Fibroblast of peridontal ligament (primary cell): ENCODE results near the gene TGFB2.

Experiments used
- DNase-seq: peaks from one replicate; pipeline ENCODE4 v3.0.0-alpha.2; 2010; ENCODE audit errors: extremely low read depth

TGFB2 gene

DNA sequence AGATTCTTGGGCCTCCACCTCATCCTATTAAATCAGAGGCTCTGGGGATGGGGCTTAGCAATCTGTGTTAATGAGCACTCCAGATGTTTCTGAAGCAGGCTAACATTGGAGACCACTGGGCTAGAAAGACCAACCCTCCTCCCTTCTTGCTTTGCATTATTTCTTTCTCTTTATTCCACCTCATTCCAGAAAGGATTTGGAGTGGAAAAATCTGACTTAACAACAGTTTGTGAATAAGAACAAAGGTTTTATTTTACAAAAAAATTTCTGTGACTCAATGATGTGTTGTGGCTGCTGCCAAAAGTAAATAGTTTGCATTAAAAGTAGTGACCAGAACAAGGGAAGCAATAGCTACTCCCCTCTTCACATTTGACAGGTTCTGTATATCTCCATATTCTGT lies 79.4 kb downstream of the TGFB2 start:
- peak; percentile 32 for DNase-seq

DNA sequence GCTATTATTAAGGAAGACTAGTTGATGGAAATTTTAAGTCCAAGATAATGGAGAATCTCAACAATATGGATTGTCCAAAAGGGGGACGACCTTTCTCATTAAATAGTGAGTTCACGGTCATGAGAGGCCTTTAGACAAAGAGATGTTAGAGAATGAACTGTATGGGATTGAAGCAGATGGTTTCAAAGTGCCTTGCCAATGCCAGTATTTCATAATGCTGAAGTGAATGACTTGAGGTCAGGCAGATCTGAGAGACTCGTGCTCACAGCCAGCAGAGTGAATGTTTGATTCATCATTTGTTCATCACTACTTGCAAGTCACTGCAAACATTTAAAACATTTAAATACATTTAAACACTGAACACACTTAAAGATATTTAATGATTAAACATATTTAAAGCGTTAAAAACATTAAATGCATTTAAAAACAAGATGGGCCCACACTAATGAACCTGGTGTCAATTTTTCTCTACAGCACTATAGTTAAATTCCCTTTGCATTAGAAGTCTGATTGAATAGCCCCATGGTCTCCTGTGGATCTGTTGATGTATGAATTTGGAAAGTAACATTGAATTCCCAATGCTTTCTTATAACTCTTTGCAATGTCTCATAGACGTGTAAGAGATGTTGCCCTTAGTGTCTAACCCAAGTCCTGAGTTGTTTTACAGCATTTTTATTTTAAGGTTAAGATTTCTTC lies 80.7 kb downstream of the TGFB2 start:
- peak; percentile 91 for DNase-seq

DNA sequence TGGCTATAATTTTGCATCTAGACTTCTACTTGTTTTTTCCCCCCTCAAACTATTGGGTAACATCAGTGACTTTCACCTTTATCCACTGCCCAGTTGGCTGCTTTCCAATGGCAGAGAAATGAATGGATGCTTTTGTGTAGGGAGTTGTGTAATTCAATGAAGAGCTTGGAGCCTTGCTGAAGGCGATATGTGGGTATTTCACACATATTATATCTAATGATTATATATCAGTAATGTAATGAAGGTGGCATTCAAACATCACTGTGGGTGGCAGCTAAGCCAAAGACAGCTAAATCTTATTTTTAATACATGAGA lies 81.2 kb downstream of the TGFB2 start:
- peak; percentile 49 for DNase-seq

DNA sequence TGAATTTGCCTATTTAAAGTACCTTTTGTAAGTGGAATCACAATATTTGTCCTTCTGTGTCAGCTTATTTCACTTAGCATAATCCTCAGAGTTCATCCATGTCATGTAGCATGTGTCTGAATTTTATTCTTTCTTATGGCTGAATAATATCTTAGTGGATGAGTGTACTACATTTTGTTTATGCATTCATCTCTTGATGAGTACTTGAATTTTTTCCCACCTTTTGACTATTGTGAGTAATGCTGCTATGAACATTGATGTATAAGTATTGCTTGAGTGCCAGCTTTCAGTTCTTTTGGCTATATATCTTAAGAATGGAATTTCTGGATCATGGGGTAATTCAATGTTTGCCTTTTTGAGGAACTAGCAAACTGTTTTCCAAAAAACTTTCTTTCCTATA lies 84.2 kb downstream of the TGFB2 start:
- DNase-seq, result no peak

DNA sequence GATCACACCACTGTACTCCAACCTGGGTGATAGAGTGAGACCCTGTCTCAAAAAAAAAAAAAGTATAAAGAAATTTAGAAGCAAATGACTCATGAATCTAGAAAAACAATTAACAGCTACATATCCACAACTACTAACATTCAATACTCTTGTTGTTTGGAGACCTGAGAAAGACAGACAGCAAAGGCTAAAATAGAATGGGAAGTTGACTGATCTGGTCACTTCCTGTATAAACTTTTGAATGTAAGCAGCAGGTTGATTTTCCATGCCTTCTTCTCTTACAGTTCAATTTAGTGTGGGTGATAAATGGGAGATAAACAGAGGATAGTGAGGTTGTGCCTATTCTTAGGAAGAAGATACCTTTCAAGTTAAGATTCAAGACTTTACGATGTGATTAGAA lies 85.2 kb downstream of the TGFB2 start:
- no peak for DNase-seq

DNA sequence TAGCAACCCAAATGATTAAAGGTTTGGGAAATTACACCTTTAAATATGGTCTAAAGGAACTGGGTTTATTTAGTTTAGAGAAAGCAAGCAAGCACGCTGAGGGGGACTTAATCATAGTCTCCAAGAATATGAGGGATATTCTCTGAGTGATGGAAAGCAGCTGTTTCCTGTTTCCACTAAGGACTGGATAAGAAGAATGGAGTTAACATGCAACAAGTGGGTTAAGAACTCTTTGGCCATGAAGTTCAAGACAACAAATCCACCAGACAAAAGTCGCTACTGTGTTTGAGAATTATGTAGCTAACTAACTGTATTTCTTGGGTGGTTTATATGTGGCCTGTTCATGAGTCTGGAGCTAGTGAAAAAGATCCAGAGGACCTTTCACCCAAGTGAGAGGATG lies 85.7 kb downstream of the TGFB2 start:
- peak; percentile 46 for DNase-seq

DNA sequence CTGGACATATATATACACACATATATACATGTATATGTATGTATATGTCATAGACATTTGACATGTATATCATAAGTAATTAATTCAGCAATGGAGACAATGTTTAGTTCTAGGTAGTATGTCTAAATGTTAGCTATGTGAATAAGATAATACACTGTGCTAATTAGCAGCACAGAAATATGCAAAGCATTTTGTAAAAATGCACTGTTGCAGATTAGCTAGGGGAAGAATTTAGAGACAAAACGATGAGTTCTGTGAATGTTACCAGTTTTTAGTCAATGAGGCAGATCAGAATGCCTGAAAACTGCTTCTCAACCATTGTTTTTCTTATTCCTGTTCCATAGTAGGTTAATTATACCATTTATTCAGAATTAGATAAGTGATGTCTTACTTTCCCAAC lies 86.3 kb downstream of the TGFB2 start:
- DNase-seq, result no peak

DNA sequence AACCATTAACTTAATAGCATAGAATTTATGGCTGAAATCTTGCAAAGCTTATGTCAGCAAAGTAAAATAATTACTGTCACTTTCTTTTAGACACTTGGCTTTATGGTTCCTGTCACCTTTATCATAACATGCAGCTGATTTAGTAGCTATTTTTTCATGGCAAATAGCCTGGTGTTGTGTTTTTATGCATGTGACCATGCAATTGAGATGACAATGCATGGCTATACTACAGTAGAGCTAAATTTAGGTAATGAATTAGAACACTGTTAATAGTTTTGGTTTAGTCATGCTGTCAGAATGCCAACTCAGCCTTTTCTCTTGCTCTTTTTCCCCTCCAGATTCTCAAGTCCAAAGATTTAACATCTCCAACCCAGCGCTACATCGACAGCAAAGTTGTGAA lies 88.6 kb downstream of the TGFB2 start:
- peak; percentile 35 for DNase-seq

DNA sequence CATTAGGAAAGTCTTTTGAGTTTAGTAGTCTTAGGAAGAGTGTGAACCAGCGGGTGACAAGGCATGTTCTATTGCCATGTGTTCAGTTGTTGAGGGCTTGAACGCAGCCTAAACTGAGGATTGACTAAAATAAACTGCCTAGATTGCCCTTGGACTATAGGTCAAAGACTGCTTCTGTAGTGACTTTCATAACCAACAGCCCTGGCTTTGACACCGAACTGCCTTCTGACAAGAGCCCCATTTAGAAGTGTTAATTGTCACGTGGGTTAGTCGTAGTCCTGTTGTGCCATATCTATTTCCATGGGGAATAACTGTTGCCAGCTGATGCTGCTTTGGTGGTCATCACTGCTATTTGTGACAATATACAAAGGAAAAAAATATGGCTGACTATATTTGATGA lies 90.4 kb downstream of the TGFB2 start:
- no peak for DNase-seq

DNA sequence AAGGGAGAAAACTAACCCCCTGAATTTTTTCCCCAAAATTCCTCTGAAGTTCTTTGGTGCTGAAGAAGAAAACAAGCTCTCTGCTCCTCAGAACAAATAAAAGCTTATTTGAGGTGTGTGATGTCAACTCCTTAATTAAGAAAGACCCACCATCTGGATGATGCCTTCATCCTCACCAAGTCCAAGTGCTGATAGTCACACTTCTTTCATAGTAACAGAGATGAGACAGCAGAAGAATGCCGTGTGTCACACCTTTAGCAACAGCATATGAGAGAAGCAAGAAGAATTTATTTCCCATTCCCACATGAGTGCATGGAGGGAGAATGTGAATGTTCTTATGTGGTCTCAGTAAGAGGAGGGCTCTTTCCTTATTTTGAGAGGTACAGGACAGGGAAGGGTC lies 91.2 kb downstream of the TGFB2 start:
- DNase-seq, result no peak

DNA sequence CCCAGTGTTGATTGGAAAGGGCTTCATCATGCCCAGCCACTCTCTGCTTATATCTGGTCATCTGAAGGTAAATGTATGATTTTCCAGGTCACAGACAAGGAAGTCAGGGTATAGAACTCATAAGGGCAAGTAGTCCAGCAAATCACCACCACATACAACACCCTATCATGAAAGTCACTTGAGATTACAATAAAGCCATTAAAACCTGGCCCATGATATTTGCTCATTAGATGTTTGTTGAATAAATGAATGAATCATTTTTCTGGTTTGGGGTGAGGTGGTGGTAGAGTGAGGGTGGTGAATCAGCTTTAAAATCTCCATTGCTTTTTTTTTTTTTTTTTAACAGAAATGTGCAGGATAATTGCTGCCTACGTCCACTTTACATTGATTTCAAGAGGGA lies 91.9 kb downstream of the TGFB2 start:
- no peak for DNase-seq

DNA sequence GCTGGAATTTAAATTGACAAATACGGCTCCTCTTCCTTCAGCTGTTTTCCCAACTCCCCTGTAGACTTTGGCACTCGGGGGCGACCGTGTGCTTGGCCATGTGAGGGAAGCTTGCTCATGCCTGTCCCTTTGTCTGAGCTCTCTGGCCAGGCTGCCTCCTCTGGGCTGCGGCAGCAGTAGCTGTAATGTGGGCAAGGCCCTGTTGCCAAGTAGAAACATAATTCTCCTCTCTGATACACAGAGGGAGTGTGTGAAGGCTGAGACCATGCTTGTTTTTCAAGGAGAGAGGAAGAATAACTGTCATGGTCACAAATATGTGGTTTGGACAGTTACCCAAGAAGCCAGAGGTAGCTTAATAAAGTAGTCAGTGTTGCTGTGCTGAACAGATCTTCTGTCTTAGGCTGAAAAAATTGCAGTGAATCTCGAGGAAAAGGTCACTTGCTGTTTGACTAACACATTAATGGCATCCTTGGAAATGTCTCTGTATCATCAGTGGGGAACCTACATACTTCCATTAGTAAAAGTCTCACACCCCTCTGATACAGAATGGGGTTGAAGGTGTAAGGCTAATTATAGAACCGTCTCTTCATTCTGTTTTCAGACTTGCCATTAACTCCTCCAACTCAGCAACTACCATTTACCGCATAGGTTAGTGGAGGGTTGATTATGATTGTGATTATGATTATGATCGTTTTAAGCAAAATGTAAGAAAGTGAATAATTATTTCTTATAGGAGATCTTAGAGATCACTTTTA lies 94.6 kb downstream of the TGFB2 start:
- DNase-seq, result peak; percentile 35

DNA sequence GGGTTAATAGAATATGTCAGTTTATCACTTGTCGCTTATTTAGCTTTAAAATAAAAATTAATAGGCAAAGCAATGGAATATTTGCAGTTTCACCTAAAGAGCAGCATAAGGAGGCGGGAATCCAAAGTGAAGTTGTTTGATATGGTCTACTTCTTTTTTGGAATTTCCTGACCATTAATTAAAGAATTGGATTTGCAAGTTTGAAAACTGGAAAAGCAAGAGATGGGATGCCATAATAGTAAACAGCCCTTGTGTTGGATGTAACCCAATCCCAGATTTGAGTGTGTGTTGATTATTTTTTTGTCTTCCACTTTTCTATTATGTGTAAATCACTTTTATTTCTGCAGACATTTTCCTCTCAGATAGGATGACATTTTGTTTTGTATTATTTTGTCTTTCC lies 98.1 kb downstream of the TGFB2 start:
- no peak for DNase-seq

DNA sequence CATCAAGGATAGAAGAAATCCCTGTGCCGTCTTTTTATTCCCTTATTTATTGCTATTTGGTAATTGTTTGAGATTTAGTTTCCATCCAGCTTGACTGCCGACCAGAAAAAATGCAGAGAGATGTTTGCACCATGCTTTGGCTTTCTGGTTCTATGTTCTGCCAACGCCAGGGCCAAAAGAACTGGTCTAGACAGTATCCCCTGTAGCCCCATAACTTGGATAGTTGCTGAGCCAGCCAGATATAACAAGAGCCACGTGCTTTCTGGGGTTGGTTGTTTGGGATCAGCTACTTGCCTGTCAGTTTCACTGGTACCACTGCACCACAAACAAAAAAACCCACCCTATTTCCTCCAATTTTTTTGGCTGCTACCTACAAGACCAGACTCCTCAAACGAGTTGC lies 99.0 kb downstream of the TGFB2 start:
- DNase-seq, result no peak

DNA sequence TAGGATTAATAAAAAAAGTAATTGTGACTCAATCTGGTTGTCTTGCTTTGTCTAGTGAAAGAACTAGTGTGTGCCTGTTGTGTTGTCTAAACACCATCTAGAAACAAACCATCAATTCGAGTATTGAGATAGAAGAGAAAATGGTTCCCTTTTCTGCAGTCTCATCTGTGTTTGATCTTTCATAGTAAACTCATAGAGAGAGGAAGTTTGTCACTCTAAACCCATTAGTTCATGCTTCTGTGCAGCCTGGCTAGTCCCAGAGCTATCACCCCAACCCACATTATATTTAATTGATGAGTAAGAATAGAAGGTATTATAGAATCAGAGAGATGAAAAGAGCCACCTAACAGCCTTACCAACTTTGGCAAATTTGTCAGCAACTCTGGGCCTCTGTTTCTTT lies 99.5 kb downstream of the TGFB2 start:
- no peak for DNase-seq

DNA sequence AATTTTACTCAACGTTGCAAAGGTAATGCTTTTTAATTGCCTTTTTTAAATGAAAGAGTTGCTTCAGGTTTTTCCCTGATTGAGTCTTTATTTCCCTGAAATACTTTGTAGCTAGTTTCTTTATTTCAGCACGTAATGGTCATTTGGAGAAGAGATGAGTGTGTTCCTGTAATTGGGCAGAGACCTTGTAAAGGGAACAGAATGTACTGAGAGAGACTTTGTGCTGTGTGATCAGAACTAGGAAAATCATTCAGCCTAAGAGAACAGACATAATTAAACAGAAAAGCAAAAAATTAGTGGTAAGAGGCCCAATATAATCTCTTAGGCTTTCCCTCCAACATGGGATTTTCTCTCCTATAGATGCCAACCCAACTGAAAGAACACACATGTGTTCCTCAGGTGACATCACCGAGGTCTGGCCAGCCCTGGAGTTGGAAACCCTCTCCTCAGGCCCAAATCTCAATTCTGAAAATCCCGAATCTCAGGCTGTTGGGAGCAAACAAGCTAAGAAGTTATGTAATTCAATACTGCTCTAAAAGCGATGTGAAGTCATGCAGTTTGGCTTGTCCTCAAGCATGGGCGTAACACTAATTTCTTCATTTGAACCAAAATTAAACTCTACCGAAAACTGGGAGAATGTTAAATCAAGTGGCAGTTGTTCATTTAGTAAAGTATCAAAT lies 102.0 kb downstream of the TGFB2 start:
- no peak for DNase-seq

DNA sequence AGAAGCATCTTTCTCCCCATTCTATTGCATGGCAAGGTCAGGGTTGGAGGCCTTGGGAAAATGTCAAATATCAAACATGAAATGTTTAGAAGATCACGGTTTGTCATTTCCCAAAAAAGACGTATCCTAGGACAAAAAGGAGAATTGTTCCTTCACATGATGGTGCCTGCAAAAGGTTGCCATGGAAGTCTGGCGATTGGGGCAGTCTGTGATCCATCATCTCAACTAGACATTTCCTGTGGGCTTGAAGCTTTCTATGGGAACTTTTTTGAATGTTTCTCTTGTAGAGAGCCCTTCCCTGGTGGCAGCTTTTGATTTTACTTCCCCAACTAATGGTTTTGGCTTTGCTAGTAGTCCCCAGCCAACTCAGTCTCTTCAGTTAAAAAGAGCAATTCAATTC lies 106.3 kb downstream of the TGFB2 start:
- DNase-seq, result no peak

DNA sequence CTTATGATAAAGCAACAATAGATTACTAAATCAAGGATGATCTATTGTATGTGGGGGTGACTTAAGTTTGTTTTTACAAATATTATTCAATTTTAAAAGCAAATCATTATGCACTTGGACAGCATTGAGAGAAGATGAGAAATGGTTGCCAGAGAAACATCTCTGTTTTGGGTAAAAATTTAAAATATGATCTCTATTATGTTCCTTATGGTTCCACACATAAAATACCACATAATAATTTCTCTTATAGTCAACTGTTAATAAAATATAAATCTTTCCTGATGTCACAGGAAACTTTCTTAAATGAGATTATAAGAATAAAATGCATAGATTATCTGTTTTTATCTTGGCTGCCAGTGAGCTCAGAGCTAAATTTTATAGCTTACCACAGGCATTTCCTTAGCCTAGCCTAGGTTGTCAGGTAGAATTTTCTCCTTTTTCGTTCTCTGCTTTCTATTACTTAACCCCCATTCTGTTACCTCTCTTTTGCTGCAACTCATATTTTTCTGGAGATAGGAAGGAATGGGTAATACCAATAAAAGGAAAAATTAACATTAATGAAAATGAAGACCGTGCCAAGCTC lies 109.7 kb downstream of the TGFB2 start:
- no peak for DNase-seq

DNA sequence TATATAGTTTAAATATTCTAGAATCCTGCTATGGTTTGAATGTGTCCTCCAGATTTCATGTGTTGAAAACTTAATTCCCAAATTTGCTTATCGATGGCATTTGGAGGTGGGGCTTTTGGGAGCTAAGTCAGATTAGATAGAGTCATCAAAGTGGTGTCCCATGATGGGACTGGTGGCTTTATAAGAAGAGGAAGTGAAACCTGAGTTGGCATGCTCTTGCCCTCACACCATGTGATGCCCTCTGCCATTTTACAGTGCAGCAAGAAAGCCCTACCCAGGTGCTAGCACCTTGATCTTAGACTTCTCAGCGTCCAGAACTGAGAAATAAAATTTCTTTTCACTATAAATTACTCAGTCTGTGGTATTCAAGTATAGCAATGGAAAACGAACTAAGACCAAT lies 111.3 kb downstream of the TGFB2 start:
- DNase-seq, result no peak

DNA sequence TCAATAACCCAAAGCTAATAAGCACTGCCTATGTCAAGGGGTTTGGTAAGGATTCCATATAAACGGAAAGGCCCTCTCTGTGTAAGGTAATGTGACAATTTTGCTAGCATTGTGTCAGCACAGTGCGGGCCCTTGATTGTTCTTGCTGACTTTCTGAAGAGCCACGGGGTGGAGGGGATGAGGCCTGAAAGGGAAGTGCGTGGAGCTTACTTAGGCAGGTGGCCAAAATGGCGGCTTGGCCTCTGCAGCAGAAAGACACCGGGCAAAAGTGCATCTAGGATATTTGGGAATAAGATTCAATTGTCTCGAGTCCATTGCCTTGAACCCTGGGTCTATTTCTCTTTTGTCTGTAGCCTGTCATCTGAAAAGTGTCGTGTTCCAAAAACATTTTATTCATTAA lies 114.3 kb downstream of the TGFB2 start:
- no peak for DNase-seq

DNA sequence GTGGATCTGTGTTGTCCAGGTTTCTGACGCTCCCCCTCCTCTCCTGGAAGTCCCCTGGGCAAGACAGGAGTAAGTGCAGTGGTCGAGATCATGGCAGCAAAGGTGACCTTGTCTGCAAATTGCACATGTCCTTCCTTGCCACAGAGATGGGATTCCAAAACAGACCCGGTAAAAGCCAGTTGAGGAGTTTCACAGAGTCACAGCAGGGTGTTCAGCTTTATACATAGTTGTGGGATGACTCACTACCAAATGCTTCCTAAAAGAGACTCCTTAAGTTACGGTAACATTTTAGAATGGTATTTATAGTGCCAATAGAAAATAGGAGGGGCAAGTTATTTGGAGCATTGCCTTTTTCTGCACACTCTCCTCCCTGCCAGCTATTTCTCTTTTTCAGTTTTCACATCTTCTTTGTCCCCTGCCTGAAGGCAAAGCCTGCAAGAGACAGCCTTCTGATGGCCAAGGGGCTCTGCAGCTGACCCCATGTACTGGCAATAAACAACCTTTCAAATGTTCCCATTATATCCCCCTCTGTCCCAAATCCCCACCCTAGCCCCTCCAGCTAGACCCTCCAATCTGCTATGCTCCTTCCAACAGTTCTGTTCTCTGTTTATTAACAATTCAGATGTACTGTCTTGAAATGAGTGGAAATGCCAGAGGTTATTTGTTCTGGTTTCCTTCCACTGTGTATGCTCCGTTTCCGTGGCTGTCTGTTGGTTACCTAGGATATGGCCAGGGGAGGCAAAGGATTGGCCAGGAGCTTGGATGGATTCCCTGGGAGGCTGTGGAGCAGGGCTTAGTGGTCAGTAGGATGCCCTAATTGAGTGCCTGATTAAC lies 115.0 kb downstream of the TGFB2 start:
- DNase-seq, result peak; percentile 92

DNA sequence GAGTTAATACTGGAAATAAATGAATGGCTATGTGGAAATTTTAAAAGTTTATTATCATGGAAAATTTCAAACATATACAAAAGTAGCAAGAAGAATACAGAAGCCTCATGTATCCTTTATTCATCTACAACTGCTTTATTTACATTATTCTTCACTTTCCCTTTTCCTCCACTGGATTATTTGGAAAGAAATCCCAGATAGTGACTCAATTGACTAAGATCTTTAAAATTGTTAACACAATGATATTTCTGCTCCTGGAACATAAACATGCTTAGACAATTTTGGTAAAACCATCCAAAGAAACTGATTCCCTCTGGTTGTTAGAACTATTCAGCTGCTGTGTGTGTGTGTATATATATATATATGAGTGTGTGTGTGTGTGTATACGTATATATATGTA lies 116.2 kb downstream of the TGFB2 start:
- peak; percentile 54 for DNase-seq
